Muscle of back (tissue), 11 donors: Measurements from ENCODE around the gene DR1. TPM values are rescaled to one million over a fixed set of nuclear protein-coding genes. Genes with fewer than 3 reads are reported as not detected.
"Not testable (repeated sequence)": the region's sequence is repeated elsewhere in the genome, so short reads cannot be mapped to it uniquely, and the experiment has no call there.

ENCODE experiments used
- DNase-seq, 3 donors: peaks; one replicate each; pipeline versions ENCODE4 v3.0.0 to v3.0.0-alpha.2; 2013
- polyA plus RNA-seq, 10 donors: library from polyadenylated mRNA; unstranded; fragments of 120-200 nt; gene quantifications; one replicate each; pipeline ENCODE4 v1.2.1, GENCODE V29; 2013; ENCODE audit not compliant: insufficient read length in 10 of 10

DR1 gene
- polyA plus RNA-seq, 10 donors: 59.4 to 80.1 (median 65.6) TPM

- no peak for DNase-seq
Observed at GRCh38 chr1:93374334-93375106, 28.8 kb downstream of the DR1 start.

- DNase-seq: no peak
Observed at GRCh38 chr1:93384656-93385055, 38.9 kb downstream of the DR1 start.

GRCh38 chr1:93386268-93386667 is 40.6 kb downstream of the DR1 start:
- DNase-seq: not testable (repeated sequence)

- DNase-seq: peak in 1 of 3 donors; percentile 3
Observed at GRCh38 chr1:93394514-93394913, 48.8 kb downstream of the DR1 start.

GRCh38 chr1:93395195-93395594 is 49.5 kb downstream of the DR1 start:
- DNase-seq: no peak

GRCh38 chr1:93399781-93400180 is 54.1 kb downstream of the DR1 start:
- DNase-seq: no peak

- DNase-seq: no peak
Observed at GRCh38 chr1:93408203-93408602, 62.5 kb downstream of the DR1 start.

GRCh38 chr1:93411000-93411399 is 65.3 kb downstream of the DR1 start:
- no peak for DNase-seq

- no peak for DNase-seq
Observed at GRCh38 chr1:93414749-93415148, 69.0 kb downstream of the DR1 start.

GRCh38 chr1:93415296-93415695 is 69.6 kb downstream of the DR1 start:
- DNase-seq: no peak

GRCh38 chr1:93416183-93416582 is 70.5 kb downstream of the DR1 start:
- DNase-seq: no peak

Other genes with a start within 250 kb of the DR1 start
- 10 to 100 TPM; 21.1 to 31.7 (median 28.0) TPM for gene TMED5, start 165.5 kb upstream of the DR1 start, polyA plus RNA-seq
- gene CCDC18, start 165.2 kb upstream of the DR1 start, polyA plus RNA-seq: 1 to 10 TPM; 3.6 to 7.6 (median 5.2) TPM
- 10 to 100 TPM; 39.4 to 70.8 (median 48.6) TPM for gene FNBP1L, start 102.2 kb downstream of the DR1 start, polyA plus RNA-seq